ENCODE data around the gene THAP8.

GRCh38 chr19:36084231-36085009 is 30.3 kb upstream of the THAP8 start:
- TF ChIP-seq CTCF (conservative IDR thresholded peaks at IDR 0.05; ENCODE audit: low read depth, low read length), result no peak
- no peak for TF ChIP-seq EZH2phosphoT487 (IDR thresholded peaks at IDR 0.05; ENCODE audit: borderline replicate concordance, low read length)
- TF ChIP-seq EZH2 (IDR thresholded peaks at IDR 0.05; ENCODE audit: low read length, unreplicated experiment), result no peak

Data from PC-3 (cell line).